NCI-H2029 (cell line): ENCODE results near the gene ARL4A.

Source experiments
- DNase-seq: peaks from one replicate; lab custom pipeline; 2025; lab: John Stamatoyannopoulos, UW

Gene ARL4A

DNA sequence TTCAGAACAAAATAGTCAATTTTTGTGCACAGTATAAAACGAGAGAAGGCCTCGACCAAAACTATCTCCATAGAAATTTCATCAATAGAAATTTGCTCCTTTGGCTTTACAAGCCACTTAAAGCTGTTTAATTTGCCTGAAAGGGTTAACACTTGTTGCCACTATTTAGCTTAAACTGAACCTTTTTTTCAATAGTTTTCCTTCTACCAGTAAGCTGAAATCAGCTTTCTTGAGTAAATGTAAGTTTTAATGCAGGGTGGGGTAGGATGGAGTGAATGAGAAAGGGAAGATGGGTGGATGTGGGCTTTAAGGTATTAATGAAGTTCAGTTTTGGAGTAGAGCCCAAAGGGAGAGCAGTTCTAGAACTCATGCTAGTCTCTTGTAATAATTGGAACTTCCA lies 39.5 kb downstream of the ARL4A start:
- DNase-seq: no peak

DNA sequence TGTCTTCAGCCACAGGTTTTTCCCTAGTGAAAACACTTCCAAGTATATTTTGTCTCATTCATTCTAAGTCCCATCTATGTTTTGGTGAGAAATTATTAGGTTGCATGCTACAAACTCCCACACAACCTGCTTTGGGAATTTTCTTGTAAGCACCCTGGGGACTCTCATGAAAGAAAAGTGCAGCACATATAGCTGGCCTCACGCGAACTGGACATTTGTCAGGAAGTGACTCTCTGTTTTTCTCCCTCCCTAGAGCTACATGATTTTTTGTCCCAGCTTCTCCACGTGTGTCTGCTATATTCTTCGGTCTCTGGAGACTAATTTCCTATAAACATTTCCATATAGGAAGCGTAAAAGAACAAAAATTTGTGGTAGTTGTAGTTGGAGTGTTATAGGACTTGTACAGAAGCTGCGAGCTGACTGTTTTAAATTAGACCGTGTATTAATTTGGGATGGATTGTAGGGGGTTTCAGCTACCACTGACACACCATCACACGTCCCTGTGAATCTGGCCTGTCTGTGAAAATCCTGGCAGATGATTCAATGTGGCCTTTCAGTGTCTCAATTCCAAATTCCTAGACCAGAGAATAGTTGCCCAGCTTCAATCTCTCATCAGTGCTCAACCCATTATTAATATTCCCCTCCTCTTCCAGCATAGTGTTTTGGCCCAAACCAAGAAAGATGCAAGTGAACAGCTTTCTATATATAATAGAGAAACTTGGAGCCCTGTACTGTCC lies 40.2 kb downstream of the ARL4A start:
- DNase-seq: no peak

DNA sequence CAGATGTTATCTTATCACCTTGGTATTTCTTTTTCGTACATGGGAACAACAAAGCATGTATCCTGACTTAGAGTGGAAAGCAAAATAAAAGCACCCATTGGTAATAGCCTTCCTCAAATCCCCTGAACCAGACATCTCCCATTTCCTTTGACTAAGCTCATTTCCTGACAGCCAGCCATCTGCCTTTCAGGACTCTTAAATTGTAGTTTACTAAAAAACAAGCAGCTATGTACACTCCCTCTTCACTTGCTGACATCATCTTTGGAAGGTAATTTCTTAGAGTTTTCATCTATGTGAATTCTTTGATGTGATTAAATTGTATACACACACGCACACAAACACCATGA lies 40.7 kb downstream of the ARL4A start:
- DNase-seq: no peak

DNA sequence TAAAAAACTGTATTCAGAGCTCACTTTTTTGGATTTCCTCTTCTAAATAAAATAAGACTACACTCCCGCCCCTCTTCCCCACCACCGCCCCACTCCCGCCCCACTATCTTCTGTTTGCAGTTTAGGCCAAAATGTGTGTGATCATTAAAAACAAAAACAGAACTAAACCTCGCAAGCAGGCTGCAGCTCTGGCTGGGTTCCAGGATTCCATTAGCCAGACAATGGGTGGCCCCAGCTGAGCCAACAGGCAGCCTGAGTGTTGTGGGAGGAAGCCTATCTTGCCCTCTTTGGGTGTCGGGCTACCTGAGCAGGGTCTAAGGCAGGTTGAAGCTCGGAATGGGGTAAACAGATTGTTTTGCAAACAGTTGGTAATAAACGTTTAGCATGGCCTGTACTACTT lies 41.7 kb downstream of the ARL4A start:
- peak; percentile 86 for DNase-seq

DNA sequence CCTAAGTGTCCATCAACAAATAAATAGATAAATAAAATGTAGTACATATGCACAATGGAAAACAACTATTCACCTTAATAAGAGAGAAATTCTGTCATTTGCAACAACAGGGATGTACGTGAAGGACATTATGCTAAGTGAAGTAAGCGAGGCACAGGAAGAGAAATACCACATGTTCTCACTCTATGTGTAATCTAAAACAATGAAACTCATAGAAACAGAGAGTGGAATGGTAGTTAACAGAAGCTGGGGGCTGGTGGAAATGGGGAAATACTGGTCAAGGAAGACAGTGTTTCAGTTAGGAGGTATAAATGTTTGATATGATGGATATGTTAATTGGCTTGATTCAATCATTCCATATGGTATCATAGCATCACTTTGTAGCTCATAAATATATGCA lies 43.1 kb downstream of the ARL4A start:
- no peak for DNase-seq

DNA sequence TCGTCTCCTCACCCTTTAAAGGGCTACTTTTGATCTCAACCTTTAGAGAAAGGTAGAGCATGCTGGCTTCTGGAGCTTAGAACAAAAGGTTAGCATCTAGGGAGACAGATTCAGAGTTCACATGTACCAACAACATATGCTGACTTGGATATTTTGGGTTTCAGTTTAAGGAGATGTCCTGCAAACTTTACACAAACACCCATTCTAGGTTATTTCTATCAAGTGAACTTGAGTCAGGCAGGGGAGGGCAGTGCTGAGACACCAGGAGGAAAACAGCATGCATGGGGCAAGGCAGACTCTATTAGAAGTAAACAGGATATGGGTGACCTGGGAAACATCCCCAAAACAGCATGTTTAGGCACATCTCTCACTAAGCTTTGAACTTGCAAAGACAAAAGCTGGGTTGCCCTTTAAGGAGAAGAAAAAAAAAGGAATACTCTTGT lies 43.8 kb downstream of the ARL4A start:
- no peak for DNase-seq

DNA sequence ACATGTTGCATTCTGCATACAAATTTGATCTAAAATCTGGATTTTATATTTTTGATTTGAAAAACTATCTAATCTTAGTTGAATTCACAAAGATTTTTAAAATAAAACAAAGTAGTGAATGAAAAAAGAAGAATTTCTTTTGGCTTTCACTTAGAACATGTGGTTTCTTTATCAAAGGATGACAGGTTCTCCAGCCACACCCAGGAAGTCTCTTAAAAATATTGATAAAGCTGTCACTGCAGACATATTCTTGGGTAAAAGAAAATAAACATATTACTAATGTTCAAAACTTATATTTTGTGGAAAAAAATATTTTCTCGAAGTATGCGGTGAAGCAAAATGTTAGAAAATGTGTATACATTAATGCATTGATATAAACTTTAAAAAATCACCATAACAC lies 44.3 kb downstream of the ARL4A start:
- no peak for DNase-seq

DNA sequence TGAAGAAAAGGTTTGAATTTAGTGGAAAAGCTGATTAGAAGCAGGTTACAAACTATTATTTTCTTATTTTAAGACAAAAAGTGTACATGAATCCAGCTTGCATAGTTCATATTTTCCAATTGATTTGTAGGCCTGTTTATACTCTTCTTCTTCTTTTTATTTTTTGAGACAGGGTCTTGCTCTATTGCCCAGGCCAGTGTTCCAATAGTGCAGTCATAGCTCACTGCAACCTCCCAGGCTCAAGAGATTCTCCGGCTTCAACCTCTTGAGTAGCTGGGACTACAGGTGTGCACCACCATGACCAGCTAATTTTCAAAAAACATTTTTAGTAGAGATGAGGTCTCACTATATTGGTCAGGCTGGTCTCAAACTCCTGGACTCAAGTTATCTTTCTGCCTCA lies 45.0 kb downstream of the ARL4A start:
- DNase-seq: no peak

DNA sequence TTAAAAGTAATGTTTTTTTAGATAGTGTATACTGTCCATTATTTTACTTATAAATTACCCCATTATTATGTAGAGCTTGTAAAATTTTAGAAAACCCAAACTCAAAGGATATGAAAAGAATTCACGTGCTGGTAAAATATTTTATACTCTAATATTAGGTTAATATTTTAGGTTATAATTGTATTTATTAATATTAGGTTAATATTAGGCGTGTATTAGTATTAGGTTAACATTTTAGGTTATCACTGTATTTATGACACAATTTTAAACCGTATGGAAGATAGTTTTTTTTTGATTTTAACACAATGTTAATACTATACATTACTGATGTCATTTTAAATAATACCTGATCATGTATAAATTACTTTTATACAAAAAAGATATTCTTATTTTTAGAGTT lies 48.5 kb downstream of the ARL4A start:
- DNase-seq: no peak

DNA sequence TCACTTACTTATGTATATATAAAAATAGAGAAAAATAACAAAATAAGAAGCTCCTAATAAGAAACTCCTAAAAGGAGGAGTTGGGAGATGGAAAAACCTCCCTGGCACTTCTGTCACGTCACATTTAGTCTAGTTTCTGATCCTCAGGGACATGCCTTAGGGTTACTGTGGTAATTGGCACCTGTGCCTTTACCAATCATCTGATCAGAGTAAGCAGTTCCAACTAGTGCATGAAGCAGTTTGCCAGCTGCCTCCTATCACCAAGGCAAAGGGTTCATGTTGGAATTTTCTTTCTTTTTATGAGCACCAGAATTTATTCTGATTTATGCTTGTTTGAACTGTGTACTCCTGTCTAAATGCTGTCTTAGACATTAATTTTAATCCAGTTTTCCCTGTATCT lies 49.9 kb downstream of the ARL4A start:
- DNase-seq: no peak

DNA sequence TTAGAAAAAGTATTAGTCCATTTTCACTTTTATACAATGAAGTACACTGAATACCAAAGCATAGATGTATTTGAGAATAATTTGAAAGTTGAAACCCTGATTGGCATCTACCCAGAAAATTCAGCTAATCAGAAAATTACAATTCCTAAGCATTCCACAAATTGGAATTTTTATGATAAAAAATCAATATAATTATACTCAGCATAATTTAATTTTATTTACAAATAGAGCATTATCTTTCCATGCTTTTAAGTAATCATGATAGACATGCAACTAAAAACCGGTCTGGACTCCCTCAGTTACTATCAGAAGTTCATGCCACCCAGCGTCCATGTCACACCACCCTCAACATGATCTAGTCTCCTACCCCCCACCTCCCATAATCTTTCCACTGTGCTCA lies 50.4 kb downstream of the ARL4A start:
- DNase-seq: no peak

DNA sequence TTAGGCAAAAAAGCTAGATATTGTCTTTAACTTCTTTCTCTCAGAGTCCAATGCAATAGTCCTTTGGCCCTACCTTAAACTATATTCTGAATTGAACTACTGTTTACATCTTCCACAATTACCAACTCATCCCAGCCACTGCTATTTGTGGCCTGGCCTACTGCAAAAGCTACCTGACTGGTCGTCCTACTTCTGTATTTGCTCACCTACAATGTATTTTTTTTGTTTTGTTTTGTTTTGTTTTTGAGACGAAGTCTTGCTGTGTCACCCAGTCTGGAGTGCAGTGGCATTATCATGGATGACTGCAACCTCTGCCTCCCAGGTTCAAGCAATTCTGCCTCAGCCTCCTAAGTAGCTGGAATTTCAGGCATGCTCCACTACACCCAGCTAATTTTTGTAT lies 51.2 kb downstream of the ARL4A start:
- no peak for DNase-seq
